ENCODE measurements around the gene UVRAG. TPM values are rescaled to one million over a fixed set of nuclear protein-coding genes. Genes with fewer than 3 reads are reported as not detected.

UVRAG gene
- total RNA-seq, 1 experiment from 2014 or later: 31.3 TPM

GRCh38 chr11:76087749-76088148 is 272.7 kb downstream of the UVRAG start:
- DNase-seq: no peak
- Mint-ChIP-seq H3K9me3 (ENCODE audit: unreplicated experiment) (peaks cover 15% of the 10 kb centered on the region), H3K27me3 (ENCODE audit: insufficient read depth, unreplicated experiment) (no peaks in the 10 kb centered on the region), H3K27ac (ENCODE audit: unreplicated experiment) (no peak overlapping the region), H3K36me3 (ENCODE audit: insufficient read depth, unreplicated experiment) (no peaks in the 10 kb centered on the region), H3K4me1 (ENCODE audit: low read depth, unreplicated experiment) (peaks cover 8% of the 10 kb centered on the region), H3K4me3 (ENCODE audit: unreplicated experiment) (no peak overlapping the region)
- BruUV-seq (replicated peaks): no TSS peak
- Histone ChIP-seq H3K9me3 (peaks cover 8% of the 10 kb centered on the region), H3K4me1 (peaks cover 13% of the 10 kb centered on the region), H3K27me3 (replicated peaks; ENCODE audit: control insufficient read depth, insufficient read depth, low read length) (no peaks in the 10 kb centered on the region), H3K4me3 (ENCODE audit: low read depth, low read length) (no peak overlapping the region), H3K36me3 (ENCODE audit: control insufficient read depth, insufficient read depth, low read length) (no peaks in the 10 kb centered on the region)
- intact Hi-C loops (cut with micrococcal nuclease; ENCODE audit: unreplicated experiment): no loop called here
- TF ChIP-seq CTCF (IDR thresholded peaks at IDR 0.05; ENCODE audit: insufficient read depth in 1 of 2, low read depth in 1 of 2, low read length in 1 of 2, severe bottlenecking in 1 of 2, unreplicated experiment in 1 of 2): no peak
- ChIA-PET POLR2A (no interaction called here), CTCF (no interaction called here)

- intact Hi-C loops (cut with micrococcal nuclease; ENCODE audit: unreplicated experiment): no loop called here
- H3K36me3 ChIP-seq (ENCODE audit: control insufficient read depth, insufficient read depth, low read length): no peaks in the 10 kb centered on the region
- BruUV-seq (replicated peaks): no TSS peak
- DNase-seq: no peak
- Mint-ChIP-seq H3K4me1 (ENCODE audit: low read depth, unreplicated experiment) (peaks cover 3% of the 10 kb centered on the region), H3K4me3 (ENCODE audit: unreplicated experiment) (no peak overlapping the region), H3K27me3 (ENCODE audit: insufficient read depth, unreplicated experiment) (no peaks in the 10 kb centered on the region), H3K27ac (ENCODE audit: unreplicated experiment) (no peak overlapping the region), H3K36me3 (ENCODE audit: insufficient read depth, unreplicated experiment) (no peaks in the 10 kb centered on the region), H3K9me3 (ENCODE audit: unreplicated experiment) (peaks cover 15% of the 10 kb centered on the region)
- peaks cover 8% of the 10 kb centered on the region for H3K4me1 ChIP-seq
- POLR2A ChIA-PET: no interaction called here
- no peak overlapping the region for H3K4me3 ChIP-seq (ENCODE audit: low read depth, low read length)
- no peak for TF ChIP-seq CTCF (IDR thresholded peaks at IDR 0.05; ENCODE audit: insufficient read depth in 1 of 2, low read depth in 1 of 2, low read length in 1 of 2, severe bottlenecking in 1 of 2, unreplicated experiment in 1 of 2)
- peaks cover 8% of the 10 kb centered on the region for H3K9me3 ChIP-seq
- H3K27me3 ChIP-seq (replicated peaks; ENCODE audit: control insufficient read depth, insufficient read depth, low read length): no peaks in the 10 kb centered on the region
- CTCF ChIA-PET: no interaction called here
Observed at GRCh38 chr11:76088511-76088910, 273.5 kb downstream of the UVRAG start.

- TF ChIP-seq CTCF (IDR thresholded peaks at IDR 0.05; ENCODE audit: insufficient read depth in 1 of 2, low read depth in 1 of 2, low read length in 1 of 2, severe bottlenecking in 1 of 2, unreplicated experiment in 1 of 2): no peak
- Mint-ChIP-seq H3K4me1 (ENCODE audit: low read depth, unreplicated experiment) (no peaks in the 10 kb centered on the region), H3K36me3 (ENCODE audit: insufficient read depth, unreplicated experiment) (no peaks in the 10 kb centered on the region), H3K27me3 (ENCODE audit: insufficient read depth, unreplicated experiment) (no peaks in the 10 kb centered on the region), H3K9me3 (ENCODE audit: unreplicated experiment) (peaks cover 15% of the 10 kb centered on the region), H3K27ac (ENCODE audit: unreplicated experiment) (no peak overlapping the region), H3K4me3 (ENCODE audit: unreplicated experiment) (no peak overlapping the region)
- DNase-seq: no peak
- no peaks in the 10 kb centered on the region for H3K36me3 ChIP-seq (ENCODE audit: control insufficient read depth, insufficient read depth, low read length)
- CTCF ChIA-PET: no interaction called here
- POLR2A ChIA-PET: no interaction called here
- H3K27me3 ChIP-seq (replicated peaks; ENCODE audit: control insufficient read depth, insufficient read depth, low read length): no peaks in the 10 kb centered on the region
- peaks cover 8% of the 10 kb centered on the region for H3K9me3 ChIP-seq
- H3K4me3 ChIP-seq (ENCODE audit: low read depth, low read length): no peak overlapping the region
- intact Hi-C loops (cut with micrococcal nuclease; ENCODE audit: unreplicated experiment): no loop called here
- BruUV-seq (replicated peaks): no TSS peak
- H3K4me1 ChIP-seq: no peaks in the 10 kb centered on the region
Observed at GRCh38 chr11:76090174-76090573, 275.2 kb downstream of the UVRAG start.

All from Caco-2 (cell line).